Forelimb muscle (tissue), 1 donor: ENCODE results near the gene CATSPERD. TPM values are rescaled to one million over a fixed set of nuclear protein-coding genes. Genes with fewer than 3 reads are reported as not detected.
"Not testable (repeated sequence)": the region's sequence is repeated elsewhere in the genome, so short reads cannot be mapped to it uniquely, and the experiment has no call there.

Source experiments
- DNase-seq: peaks from one replicate; pipeline ENCODE4 v3.0.0-alpha.2; 2013; ENCODE audit warnings: low read depth
- polyA plus RNA-seq: library from polyadenylated mRNA; unstranded; fragments of 120-200 nt; gene quantifications from one replicate; pipeline ENCODE4 v1.2.1, GENCODE V29; 2013; ENCODE audit not compliant: insufficient read length

Gene CATSPERD
- polyA plus RNA-seq, 1 donor: not detected

- DNase-seq: no peak
These were observed 35.6 kb upstream of the CATSPERD start for GRCh38 chr19:5684694-5685430.

GRCh38 chr19:5686326-5686646, 34.2 kb upstream of the CATSPERD start:
- DNase-seq: no peak

GRCh38 chr19:5686647-5687359, 33.6 kb upstream of the CATSPERD start:
- DNase-seq: peak; percentile 51

GRCh38 chr19:5687360-5688198, 32.9 kb upstream of the CATSPERD start:
- DNase-seq: no peak

DNA sequence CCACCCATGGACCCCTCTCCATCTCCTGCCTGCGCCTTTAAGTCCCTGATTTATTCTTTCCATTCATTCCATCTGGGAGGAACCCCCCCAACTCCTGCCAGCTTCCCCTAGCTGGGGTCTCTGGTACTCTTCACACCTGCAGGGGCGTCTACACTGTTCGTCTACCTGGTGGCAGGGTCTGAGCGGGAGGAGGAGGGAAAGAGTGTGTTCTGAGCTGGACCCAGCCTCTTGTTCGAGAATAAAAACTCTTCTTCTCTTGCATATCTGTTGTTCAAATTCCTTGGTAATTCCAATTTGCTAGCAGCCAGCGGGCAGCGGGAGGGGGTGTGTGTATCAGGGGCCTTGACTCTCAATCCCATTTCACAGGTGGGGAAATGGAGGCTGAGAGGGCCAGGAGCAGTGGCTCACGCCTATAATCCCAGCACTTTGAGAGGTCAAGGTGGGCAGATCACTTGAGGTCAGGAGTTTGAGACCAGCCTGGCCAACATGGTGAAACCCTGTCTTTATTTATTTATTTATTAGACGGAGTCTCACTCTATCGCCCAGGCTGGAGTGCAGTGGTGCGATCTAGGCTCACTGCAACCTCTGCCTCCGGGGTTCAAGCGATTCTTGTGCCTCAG, 32.1 kb upstream of the CATSPERD start:
- DNase-seq: not testable (repeated sequence)

GRCh38 chr19:5690125-5690954, 30.1 kb upstream of the CATSPERD start, which contains the start of gene RPL36:
TSS of gene RPL36 (plus strand) at chr19:5690295. CDS start at chr19:5690508, 213 bp downstream.
- DNase-seq: peak; percentile 85

DNA sequence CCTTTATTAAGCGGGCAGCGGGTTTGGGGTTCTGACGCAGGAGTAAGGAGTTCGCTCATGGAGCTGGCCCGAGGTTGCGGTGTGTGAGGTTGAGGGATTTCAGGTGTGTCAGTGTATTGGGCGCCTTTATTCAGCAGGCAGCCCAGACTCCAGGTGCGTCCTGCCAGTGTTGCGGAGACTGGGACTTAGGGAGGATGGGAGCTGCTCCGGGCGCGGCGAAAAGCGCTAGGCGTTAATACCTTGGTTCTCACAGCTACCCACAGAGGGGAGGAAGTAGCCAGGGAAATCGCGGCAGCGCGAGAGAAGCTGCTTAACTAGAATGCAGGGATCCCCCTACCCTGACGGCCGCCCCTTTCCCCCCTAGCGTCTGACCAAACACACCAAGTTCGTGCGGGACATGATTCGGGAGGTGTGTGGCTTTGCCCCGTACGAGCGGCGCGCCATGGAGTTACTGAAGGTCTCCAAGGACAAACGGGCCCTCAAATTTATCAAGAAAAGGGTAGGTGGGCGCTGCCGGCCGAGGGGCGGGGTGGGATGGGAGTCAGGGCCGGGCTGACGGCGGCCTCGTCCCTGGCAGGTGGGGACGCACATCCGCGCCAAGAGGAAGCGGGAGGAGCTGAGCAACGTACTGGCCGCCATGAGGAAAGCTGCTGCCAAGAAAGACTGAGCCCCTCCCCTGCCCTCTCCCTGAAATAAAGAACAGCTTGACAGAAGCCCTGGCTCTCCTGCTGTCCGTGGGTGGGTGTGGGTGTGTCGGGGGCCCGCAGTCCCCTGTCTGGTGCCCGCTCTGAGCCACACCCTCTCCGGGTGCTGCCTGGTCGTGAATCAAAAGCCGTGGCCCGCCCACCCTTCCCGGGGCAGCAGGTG, 29.2 kb upstream of the CATSPERD start:
- DNase-seq: no peak

DNA sequence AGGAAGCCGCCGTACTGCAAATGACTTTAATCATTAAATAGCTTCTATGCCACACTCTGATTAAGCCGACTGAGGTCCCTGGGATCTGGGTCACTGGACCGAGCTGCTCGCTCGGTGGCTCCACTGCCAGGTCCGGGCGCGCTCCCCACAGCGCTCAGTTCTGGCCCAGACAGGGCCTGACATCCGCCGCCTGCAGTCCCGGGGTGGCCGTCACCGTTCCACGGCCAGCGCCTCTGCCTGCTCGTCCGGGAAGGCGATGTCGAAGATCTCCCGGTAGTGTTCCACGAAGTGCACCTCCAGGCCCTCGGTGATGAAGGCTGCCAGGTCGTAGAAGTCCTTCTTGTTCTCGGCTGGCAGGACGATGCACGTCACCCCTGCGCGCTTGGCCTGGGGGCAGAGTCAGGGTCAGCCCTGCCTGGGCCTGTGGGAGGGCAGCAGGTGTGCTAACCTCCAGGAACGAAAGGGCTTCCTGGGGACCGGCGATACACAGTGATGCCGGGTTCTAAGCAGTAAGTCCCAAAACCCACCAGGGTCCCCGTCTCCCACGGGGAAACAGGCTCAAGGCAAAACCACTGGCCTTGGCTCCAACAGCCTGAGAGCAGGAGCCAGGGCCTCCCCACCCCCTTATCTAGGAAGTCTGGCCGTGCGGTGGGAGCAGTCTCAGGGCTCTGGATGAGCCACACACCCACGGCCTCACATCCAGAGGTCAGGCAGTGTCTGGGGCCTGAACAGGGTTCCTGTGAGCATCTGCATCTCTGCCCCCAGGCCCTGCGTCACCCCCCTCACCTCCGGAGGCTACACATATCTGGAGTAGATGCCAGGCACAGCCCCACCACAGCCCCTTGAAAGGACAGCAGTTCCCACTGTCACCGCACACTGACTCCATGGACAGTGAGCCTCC, 28.4 kb upstream of the CATSPERD start:
- DNase-seq: no peak

- no peak for DNase-seq
These were observed 27.7 kb upstream of the CATSPERD start for GRCh38 chr19:5692723-5693194.

DNA sequence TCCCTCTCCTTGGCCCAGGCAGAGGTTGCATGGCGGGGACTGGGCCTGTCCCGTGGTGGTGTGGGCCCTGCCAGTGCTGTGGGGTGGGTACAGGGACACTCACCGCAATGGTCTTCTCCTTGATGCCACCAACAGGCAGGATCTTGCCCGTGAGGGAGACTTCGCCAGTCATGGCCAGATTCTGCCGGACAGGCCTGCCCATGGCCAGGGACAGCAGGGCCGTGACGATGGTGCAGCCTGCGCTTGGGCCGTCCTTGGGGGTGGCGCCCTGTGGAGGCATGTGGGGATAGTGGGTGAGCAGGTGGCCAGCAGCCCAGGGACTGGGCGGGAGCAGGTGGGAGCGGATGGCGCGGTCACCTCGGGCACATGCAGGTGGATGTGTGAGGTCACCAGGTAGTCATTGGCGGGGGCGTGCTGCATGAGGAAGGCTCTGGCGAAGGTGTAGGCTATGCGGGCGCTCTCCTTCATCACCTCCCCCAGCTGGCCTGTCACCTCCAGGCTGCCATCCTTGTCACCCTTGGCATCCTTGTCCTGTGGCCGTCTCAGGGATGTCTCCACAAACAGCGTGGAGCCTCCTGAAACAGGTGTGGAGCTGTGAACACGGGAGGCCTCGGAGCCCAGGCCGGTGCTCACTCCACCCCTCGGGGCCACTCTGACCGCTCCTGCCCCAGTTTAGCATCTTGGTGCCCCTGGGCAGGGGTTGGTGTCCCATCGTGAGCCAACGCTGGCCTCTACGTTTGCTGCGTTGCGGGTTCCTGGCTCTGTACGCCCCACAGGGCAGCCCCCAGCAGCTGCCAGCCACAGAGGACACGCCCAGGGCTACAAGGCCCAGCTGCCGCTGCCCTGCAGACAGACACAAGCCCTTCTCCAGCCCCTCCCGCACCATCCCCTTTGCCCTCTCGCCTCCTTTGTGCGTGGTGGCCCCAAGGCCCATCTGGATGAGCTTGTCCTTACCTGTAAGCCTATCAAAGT, 27.0 kb upstream of the CATSPERD start:
- no peak for DNase-seq

- DNase-seq: no peak
These were observed 26.1 kb upstream of the CATSPERD start for GRCh38 chr19:5694167-5694955.

GRCh38 chr19:5694956-5695648, 25.3 kb upstream of the CATSPERD start:
- DNase-seq: no peak

GRCh38 chr19:5695649-5696195, 24.7 kb upstream of the CATSPERD start:
- DNase-seq: no peak

DNA sequence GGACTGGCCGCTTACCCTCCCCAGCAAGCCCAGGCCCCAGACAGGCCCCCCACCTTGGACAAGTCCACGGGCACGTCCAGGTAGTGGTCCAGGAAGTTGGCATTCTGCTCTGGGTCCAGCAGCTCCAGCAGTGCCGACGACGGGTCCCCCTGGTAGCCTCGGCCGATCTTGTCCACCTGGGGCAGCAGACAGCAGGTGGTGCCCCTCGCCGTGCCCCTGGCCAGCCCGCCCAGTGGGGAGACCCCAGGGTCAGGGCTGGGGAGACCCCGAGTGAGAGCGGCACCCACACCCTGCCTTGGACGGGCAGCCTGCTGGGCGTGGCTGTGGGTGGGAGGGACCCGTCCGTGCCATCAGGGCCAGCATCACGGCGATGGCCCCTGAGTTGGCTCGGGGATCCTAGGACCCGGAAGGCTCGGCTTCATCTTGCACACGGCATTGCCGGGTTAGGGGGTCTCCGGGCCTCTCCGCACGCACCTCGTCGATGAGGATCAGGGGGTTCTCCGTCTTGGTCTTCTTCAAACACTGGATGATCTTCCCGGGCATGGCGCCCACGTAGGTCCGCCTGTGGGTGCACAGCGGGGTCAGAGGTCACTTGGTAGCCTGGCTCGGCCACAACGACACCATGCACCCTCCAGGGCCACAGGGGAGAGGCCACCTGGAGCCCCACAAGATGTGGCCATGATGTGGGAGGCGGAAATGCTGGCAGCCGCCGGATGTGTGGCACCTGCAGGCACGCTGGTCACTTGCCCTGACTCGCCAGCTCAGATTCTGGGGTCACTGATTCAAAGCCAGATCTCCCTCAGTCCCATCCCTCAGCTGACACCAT, 24.0 kb upstream of the CATSPERD start:
- DNase-seq: no peak
